ACHN (cell line): ENCODE data around the gene COG7.
"Not testable (repeated sequence)": the region's sequence is repeated elsewhere in the genome, so short reads cannot be mapped to it uniquely, and the experiment has no call there.

Experiments
- DNase-seq: peaks from one replicate; pipeline ENCODE4 v3.0.0-alpha.2; 2015
- in situ Hi-C: cut with HindIII; loops from 2 replicates; pipeline ENCODE4 v1.10.0; 2017; ENCODE audit warnings: low sequenced_read_pairs, low pct_ligation_motif_present, low pct_unique_long_range_greater_than_20kb

Gene COG7

DNA sequence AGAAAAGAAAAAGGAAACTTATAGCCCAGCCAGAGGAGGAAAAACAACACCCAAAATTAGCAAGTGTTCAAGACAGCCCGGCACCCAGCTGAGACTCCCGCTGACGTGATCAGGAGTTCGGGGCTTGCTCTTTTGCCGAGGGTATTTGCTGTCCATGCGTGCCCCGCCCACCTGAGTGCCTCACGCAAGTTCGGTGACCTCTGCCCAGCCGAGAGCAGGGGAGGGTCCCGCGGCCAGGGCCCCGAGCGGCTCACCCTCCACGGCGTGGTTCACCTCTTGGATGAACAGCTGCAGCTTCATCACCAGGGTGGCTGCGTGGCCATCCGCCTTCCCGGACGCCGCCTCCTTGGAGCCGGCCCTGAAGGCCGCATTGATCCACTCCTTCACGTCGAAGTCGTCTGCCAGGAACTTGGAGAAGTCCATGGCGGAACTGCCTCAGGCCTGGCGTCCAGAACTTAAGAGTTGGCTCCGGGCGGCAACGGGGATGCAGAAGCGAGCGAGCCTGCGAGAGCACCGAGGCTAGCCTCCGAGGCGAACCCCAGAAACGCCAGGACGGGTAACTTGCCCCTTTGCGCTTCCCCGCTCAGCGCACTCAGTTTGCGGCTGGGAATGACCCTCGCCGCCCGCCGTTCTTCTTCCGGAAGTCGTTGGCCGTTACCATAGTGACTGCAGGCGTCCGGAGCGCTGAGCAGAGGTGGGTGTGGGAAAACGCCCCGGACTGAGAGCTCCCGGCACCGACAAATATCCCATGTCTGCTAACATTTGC lies at the start of gene COG7:
COG7 (minus strand) TSS at position 618 of the 766 bp plus-strand sequence; CDS start at position 423, 195 bp downstream.
- in situ Hi-C loops = no loop called here
- peak; percentile 91 for DNase-seq

DNA sequence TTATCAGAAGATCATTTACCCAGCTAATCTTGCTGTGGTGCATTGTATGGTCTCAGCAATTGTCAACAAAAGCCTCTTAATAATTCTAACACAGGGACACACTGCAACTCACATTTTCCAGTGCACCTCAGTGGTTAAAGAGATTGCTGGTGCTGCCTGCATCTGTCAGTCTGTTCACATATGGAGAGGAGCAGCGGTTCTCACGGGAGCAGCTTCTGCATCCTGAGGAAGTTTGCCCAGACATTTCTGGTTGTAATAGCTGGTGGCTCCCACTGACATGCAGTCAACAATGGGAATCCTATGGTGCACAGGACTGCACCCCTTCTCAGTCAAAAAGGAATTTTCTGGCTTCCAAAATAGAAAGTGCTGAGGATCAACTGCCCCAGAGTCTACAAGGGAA lies 49.5 kb upstream of the COG7 start:
- DNase-seq = no peak
- in situ Hi-C loops = no loop called here

DNA sequence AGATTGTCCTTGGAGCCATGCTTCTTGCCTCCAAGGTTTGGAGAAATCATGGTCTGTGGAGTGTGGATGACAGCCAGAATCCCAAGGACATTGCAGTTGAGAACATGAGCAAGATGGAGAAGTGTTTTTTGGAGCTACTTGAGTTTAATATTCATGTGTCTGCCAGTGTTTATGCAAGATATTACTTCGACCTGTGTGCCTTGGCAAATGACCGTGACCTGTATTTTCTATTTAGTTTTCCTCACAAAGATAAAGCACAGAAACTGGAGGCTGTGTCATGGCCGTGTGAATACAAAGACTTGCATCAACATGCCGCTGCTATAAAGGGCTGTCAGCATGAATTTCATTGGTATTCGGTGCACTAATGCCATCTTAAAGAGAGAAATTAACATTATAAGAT lies 48.3 kb upstream of the COG7 start:
- in situ Hi-C loops = no loop called here

DNA sequence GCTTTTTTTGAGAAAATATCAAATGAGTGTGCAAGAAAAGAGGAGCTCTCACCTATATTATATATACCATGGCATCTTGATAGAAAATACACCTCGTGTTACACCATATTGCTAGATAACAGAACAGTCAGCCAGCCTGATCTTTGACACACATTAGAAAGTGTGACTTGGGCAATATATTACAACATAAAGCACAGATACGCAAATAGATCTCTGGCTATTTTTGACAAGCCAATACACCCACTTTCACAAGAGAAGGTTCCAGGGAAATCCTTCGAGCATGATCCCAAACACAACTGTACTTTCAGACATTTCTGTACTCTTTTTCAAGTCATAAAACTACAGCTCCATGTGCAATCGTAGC lies 47.9 kb upstream of the COG7 start:
- DNase-seq = no peak
- in situ Hi-C loops = no loop called here

More for the DNA sequence above, 48.3 kb upstream of the COG7 start:
- no peak for DNase-seq

DNA sequence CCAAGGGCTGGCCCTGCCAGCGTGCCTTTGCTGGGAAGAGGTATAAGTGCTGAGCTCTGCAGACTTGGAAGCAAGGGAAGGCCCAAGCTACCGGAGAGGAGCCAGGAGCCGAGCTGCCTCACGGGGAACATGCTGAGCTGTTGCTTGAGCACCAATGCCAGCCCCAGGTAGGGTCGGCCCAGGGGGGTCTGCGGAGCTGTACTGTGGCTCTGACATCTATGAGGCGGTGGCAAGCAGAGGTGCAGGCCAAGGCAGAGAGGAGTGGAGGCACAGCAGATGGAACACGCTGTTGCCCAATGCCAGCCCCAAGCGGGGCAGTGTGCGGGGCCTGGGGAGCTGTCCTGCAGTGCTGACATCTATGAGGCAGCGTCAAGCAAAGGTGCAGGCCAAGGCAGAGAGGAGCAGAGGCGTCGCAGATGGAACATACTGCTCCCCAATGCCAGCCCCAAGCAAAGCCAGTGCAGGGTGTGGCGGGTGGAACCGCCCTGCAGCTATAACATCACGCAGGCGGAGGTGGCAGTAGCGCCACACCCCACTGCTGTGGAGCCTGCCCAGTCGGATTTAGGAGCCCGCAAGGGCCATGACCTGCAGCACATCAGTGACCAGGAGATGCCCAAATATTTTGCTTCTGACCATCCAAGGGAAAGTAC lies 47.3 kb upstream of the COG7 start:
- DNase-seq = no peak
- in situ Hi-C loops = no loop called here

DNA sequence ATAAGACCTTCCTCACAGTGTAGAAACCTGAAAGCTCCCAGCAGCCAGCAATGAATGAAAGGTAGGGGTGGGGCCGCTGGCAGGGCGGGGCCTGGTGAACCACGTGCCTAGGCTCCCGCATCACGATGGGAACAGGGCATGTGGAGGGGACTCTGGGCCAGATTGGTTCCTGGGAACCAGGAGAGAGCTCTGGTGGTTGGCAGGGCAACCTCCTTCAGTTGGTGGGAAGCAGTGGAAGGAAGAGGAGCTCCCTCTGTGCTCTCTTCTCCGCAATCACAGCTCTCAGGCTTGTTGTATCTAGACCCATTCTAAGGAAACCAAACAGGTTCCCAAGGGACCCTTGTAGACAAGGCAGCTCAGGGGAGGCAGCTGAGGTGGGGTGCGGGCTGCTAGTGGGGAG lies 46.8 kb upstream of the COG7 start:
- no peak for DNase-seq
- in situ Hi-C loops = no loop called here

DNA sequence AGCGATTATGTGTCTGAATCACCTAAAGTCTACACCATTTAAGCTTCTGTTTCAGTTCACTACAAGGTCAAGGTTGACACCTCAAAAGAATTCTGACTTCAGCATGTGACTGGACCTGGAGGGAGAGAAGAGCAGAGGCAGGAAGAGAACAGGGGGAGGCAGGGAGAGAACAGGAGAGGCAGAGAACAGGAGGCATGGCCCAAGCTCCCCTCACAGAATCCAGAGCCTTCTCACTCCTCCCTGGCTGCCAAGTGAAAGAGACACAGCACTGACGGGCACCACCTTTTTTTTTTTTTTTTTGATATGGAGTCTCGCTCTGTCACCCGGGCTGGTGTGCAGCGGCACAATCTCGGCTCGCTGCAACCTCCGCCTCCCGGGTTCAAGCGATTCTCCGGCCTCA lies 45.9 kb upstream of the COG7 start:
- in situ Hi-C loops = no loop called here
- no peak for DNase-seq

DNA sequence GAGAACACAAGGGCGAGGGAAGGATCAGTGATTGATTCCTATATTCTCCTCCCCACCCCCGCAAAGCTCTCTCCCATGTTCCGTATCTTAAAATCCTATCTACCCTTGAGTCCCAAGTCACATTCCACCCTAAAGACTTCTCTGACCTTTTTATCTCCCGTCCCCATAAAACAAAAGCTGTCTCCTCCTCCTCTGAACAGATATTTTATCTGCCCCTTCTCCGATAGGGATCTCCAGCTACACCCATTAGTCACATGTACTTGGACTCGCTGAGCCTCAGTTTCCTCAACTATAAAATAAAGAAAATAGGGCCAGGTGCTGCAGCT lies 44.5 kb upstream of the COG7 start:
- no peak for DNase-seq
- in situ Hi-C loops = no loop called here

DNA sequence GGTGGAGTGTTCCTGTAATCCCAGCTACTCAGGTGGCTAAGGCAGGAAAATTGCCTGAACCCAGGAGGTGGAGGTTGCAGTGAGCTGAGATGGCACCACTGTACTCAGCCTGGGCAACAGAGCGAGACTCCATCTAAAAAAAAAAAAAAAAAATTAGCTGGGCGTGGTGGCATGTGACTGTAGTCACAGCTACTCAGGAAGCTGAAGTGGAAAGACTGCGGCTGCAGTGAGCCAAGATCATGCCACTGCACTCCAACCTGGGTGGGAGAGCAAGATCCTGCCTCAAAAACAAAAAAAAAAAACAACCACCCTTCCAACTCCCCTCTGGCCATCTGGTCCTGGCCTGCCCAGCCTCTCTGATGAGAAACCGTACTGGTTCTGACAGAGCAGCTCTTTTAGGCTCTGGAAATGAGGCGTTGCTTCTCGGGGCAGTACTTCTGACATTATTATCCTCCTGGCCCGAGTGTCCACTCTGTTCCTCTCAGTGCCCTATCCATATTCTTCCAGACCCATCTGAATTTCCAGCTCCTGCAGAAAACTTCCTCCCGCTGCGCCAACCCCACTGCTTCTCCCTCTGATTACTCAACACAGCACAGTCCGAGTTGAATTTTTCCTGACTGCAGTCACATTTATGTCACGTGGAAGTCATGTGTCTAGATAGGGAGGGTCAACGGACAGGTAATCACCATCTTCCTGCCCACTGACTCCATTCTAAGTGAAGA lies 44.0 kb upstream of the COG7 start:
- DNase-seq = peak; percentile 79
- in situ Hi-C loops = no loop called here

DNA sequence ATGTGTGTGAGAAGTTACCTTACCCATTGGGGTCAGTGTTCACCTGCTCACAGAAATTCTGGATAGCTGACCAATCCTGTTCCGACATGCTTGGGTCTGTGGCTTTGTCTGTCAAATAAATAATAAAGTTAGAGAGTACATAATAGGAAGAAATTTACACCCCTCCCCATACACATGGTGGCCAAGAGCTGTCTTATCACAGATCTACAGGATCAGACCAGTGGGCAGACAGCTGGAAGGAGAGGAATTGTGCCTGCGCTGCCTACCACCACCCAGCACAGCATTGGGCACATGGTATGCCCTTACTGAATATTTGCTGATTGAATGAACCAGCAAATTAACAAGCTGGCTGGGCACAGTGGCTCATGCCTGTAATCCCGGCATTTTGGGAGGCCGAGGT lies 42.7 kb upstream of the COG7 start:
- no peak for DNase-seq
- in situ Hi-C loops = no loop called here

DNA sequence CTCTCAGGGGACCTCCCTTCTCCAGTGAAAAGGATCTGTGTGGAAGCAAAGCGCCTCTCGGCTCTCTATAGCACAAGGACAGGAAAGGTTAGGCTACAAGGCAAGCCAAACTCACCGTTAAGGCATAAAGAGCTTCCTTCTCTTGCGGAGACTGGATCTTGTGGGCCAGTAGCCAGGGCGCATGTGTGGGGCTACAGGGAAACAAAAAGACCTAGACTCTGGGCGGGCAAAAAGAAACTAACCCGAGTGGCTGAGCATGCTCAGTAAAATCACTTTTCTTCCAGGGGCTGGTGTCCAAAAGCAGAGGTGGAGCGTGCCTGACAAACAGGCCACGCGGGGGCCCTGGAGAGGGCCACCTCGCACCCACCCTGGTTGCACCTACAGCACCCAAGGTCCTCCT lies 41.2 kb upstream of the COG7 start:
- in situ Hi-C loops = no loop called here
- DNase-seq = no peak

DNA sequence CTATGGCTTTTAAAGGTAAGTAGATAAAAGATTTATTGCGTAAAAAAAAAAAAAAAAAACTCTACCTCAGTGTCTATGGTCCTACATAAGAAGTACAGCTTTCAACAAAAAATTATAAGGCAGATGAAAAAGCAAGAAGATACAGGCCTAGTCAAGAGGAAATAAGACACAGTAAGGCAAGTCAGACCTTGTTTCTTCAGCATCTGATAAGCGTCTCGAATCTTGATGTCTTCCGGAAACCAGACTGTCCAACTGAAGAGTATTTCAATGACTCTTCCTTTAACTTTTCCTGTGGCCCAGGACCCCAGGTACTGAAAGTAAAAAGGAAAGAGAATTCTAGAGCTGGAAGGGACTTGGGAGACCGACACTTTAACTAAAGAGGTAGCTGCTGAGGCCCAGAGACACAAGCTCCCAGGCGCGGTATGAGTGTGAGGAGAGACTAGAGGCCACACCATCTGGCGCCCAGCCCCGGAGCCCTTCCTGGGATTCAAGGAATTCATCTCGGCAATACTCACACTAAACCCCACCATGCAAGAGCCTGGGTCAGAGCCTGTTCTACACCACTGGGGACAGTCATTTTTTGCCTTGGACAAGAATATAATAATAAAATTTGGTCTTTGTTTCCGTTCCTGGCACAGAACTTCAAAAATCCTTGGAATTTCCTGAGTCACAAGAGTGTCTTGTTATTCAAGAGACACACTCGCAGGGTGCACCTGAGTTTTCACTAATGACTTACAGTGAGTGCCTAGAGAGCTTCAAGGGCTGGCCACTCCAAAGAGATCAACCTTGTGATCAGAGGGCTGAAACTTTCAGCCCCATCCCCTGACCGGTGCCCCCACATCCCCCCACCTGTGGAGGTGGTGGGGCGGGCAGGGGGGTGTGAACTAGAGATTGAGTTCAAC lies 38.8 kb upstream of the COG7 start:
- in situ Hi-C loops = no loop called here
- DNase-seq = peak; percentile 81

DNA sequence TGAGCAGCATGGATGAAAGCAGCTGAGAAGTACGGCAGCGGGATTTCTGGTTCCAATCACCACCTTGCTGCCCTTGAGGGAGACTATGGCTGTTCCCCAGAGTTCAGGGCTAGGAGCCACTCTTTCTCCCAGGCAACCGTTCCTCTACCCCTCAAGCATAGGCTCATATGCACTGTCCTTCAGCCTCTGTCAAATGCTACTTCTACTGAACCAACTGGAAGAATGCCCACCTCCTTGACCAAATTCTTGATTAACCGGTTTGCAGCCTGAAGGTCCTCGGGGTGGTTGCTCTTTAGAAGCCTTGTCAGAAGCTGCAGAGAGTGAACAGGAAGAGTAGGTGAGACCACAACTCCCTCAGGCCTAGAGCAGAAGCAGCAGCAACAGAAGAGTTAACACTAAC lies 33.5 kb upstream of the COG7 start:
- in situ Hi-C loops = no loop called here

DNA sequence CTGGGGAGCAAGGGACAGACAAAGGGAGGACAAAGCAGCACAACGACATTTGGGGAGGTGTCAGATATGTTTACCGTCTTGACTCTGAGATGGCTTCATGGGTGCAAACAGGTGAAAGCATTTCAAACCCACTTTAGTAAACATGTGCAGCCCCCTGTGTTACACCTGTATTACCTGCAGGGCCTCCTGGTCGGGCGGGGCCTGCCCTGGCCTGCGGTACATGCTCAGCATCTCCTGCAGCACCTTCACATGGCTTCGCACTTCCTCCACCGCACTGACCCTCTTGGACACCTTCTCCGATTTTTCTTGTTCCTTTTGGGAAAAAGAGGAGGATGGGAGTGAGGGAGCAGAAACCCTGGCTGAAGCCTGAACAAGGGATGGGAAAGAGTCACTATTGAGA lies 32.9 kb upstream of the COG7 start:
- DNase-seq = no peak
- in situ Hi-C loops = no loop called here

More for the DNA sequence above, 33.5 kb upstream of the COG7 start:
- DNase-seq = no peak

DNA sequence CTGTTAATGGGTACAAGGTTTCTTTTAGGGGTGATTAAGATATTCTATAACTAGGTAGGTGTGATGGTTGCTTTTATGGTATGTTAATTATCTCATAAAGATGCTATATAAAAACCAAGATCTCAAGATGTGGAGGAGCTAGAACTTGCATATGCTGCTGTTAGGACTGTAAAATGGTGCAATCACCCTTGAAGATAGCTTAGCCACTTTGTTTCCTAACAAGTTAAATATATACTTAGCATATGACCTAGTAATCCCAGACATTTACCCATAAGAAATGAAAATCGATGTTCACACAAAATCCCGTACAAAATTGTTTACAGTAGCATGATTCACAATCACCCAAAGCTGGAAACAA lies 32.2 kb upstream of the COG7 start:
- no peak for DNase-seq
- in situ Hi-C loops = no loop called here

DNA sequence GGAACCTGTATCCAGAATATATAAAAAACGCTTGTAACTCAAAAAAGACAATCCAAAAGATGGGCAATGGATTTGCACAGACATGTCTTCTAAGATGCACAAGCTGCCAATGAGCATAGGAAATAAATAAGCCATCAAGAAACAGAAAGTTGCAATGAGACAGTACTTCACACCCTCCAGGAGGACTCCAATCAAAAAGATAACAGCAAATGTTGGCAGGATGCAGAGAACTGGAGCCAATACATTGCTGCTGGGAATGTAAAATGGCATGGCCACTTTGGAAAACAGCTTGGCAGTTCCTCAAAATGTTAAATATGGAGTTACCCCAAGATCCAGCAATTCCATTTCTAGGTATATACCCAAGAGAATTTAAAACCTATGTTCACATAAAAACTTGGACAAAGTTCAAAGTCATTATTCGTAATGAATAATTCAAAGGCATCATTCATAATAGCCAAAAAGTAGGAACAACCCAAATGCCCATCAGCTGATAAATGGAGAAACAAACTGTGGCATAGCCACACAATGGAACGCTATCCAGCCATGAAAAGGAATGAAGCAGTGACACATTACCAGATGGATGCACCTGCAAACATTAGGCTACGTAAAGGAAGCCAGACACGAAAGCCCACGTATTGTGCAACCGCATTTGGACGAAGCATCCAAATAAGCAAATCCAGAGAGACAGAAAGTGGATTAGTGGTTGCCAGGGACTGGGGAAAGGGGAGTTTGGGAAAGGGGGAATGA lies 31.7 kb upstream of the COG7 start:
- DNase-seq = no peak
- in situ Hi-C loops = no loop called here

DNA sequence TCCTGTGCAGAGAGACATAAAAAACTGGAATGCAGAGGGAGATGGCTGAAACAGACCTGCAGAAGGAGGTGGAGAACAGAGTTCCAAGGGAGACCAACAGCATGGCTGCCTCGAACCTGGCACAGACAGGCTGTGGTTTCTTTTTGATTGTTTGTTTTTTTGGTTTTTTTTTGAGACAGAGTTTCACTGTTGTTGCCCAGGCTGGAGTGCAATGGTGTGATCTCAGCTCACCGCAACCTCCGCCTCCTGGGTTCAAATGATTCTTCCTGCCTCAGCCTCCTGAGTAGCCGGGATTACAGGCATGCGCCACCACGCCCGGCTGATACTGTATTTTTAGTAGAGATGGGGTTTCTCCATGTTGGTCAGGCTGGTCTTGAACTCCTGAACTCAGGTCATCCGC lies 30.5 kb upstream of the COG7 start:
- in situ Hi-C loops, DNase-seq: not testable (repeated sequence)

DNA sequence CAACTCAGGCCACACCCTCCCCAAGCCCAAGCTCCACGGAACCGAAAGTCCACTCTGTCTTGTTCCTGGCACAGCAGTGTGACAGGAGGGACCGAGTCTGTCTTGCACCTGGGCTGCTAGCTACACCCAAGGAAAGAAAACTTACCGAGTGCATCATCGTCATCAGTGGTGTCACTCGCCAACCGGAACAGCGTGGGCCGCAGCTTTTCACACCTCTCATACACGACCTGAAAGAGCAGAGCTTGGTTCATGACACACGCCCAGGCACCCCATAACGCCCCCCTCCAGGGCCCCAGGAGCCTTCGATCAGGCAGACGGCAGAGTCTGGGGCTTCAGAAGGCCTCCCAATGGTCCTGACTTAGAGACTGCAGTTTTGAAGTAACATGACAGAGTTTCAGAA lies 29.8 kb upstream of the COG7 start:
- in situ Hi-C loops = no loop called here
- DNase-seq = no peak
